DMS 273 (cell line): ENCODE results near the gene TMEM41B.
A peak's percentile ranks its signal among the peaks of the same experiment; 100 is the strongest.

Experiments
- DNase-seq: peaks from one replicate; lab custom pipeline; 2025; ENCODE audit not compliant: unreplicated experiment; lab: John Stamatoyannopoulos, UW

The TMEM41B gene

DNA sequence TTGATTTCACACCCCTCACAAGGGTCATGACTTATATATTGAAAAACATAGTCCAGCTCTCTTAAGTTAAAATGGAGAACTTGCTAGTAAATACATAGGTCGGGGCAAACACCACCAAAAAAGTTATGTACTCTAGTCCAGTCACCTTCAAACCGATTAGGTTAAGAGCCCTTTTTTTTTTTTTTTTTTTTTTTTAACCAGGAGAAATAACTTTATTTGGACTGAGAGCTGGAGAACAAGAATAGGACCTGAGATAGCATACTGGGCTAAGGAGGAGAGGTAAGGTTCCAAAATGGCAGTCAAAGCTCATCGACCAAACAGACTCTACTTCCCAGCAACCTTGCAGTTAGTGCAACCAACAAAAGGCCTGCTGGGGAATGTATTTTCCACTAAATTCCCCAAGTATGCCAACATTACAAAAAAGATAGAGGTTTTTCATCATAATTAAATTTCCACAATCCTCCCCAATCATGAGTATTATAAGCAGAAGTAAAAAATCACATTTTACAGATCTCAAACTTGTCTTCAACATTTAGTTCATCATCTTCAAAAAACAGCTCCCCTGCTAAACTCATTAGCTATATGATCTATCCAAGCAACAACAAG lies 3.8 kb downstream of the TMEM41B start:
- no peak for DNase-seq

DNA sequence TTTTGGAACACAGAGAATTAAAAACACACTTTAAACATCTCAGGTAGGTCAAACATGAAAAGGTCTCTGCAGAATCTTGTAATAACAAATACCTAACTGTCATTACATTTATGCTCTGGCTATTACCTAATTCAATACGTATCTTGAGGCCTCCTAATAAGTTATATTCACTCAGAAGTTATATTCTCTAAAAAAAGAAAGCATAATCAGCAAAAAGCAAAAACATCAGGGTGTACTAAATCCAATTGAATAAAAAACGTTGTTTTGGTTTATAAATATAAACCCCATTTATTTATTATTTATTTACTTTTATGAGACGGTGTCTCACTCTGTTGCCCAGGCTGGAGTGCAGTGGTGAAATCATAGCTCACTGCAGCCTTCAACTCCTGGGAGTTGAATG lies 10.2 kb downstream of the TMEM41B start:
- no peak for DNase-seq

DNA sequence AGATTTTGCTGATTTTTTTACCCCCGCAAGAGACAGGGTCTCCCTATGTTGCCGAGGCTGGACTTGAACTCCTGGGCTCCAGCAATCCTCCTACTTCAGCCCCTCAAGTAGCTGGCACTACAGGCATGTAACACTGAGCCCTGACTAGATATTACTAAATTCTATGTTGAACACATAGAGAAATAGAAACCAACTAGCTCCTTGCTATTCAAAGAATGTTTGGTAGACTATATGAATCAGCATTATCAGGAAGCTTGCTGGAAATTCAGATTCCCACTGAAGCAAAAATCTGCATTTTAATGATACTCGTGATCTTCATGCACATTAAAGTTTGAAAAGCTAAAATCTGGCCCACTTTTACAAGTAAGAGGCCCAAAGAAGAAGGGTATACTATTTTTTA lies 11.9 kb downstream of the TMEM41B start:
- DNase-seq, result no peak

- no peak for DNase-seq
Observed at GRCh38 chr11:9301720-9302119, 12.7 kb downstream of the TMEM41B start.

- DNase-seq, result no peak
Observed at GRCh38 chr11:9293646-9294045, 20.7 kb downstream of the TMEM41B start.

DNA sequence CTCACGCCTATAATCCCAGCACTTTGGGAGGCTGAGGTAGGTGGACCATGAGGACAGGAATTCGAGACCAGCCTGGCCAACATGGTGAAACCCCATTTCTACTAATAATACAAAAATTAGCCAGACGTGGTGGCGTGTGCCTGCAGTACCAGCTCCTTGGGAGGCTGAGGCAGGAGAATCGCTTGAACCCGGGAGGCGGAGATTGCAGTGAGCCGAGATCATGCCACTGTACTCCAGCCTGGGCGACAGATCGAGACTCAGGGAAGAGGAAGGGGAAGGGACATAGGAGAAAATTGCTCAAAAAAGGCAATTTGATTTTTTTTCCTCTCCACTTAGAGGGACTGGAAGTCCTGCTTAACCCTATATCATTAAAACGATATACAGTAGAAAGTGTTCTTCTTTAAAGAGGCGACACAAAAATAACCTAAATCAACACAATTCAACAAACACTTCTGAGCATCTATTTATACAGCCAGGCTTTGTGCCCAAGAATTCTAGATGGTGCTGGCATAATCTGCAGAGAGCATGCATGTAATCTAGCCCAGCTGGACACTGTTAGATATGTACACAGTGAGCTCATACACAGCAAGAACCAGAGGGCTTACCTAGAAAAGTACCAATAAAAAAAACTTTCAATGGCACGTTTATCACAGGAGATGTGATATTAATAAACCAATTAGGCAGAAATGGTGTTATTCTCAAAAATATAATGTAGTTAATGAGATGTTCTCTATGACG lies 28.4 kb downstream of the TMEM41B start:
- no peak for DNase-seq

GRCh38 chr11:9280655-9281301 lies 33.6 kb downstream of the TMEM41B start:
- peak; percentile 80 for DNase-seq

DNA sequence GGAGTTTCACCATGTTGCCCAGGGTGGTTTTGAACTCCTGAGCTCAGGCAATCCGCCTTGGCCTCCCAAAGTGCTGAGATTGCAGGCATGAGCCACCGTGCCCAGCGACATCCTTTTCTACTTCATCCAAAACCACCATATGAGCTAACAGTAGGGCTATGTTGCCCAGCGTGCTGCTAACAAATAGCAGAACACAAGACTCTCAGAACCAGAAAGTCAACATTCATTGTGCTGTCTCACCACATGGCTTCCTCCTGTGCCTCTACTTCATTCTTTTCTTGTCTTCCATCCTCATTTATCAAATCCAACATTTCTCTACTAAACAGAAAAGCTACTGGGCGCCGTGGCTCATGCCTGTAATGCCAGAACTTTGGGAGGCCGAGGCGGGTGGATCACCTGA lies 37.2 kb downstream of the TMEM41B start:
- DNase-seq, result no peak

DNA sequence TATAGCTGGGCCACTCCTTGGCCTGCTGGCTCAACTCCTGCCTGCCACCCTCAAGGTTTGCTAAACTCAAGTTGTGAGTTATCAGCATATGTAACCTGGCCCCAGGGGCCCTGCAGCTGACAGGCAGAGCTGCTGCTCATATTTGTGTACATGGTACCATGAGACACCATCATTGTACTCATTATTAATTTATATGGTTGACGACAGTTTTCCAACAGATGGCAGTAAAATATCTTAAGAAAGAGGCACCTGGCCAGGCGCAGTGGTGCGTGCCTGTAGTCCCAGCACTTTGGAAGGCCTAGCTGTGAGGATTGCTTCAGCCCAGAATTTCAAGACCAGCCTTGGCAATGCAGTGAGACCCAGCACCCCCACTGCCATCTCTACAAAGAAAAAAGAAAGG lies 37.8 kb downstream of the TMEM41B start:
- peak; percentile 50 for DNase-seq

GRCh38 chr11:9274499-9275258 lies 39.7 kb downstream of the TMEM41B start:
- DNase-seq, result no peak

DNA sequence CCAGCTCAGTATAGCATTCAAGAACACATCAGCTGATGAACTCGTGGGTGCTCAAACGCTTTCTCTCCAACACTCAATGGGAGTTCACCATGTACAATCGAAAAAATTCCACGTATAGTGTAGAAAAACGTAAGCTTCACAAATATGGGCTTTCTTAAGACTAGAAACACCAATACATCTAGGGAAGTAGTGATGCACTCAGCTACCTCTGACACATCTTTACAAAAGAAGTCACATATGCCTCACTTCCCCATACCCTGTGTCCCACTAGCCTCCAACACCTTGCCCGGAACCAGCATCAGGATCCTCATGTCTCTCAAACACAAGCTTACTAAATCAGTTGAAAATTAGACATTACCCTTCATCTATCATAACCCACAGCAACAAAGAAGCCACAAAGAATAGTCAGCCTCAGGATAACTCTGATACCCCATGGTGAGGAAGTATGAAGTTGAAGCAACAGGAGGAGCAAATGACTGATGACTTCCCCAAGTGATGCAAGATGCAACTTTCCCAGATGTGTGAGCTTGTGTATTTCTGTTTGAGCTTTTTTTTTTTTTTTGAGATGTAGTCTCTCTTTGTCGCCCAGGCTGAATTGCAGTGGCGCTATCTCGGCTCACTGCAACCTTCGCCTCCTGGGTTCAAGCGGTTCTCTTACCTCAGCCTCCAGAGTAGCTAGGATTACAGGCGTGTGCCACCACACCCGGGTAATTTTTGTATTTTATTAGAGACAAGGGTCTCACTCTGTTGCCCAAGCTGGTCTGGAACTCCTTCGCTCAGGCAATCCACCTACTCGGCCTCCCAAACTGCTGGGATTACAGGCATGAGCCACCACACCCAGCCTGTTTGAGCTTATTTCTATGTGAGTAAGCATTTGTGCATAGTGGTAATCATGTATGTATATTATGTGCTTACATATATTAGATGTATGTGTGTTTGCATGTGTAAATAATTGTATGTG lies 40.7 kb downstream of the TMEM41B start:
- no peak for DNase-seq

- DNase-seq, result no peak
Observed at GRCh38 chr11:9269492-9270013, 44.8 kb downstream of the TMEM41B start.

- DNase-seq, result no peak
Observed at GRCh38 chr11:9267680-9268079, 46.7 kb downstream of the TMEM41B start.

GRCh38 chr11:9266926-9267325 lies 47.5 kb downstream of the TMEM41B start:
- no peak for DNase-seq

GRCh38 chr11:9266132-9266736 lies 48.2 kb downstream of the TMEM41B start:
- no peak for DNase-seq

DNA sequence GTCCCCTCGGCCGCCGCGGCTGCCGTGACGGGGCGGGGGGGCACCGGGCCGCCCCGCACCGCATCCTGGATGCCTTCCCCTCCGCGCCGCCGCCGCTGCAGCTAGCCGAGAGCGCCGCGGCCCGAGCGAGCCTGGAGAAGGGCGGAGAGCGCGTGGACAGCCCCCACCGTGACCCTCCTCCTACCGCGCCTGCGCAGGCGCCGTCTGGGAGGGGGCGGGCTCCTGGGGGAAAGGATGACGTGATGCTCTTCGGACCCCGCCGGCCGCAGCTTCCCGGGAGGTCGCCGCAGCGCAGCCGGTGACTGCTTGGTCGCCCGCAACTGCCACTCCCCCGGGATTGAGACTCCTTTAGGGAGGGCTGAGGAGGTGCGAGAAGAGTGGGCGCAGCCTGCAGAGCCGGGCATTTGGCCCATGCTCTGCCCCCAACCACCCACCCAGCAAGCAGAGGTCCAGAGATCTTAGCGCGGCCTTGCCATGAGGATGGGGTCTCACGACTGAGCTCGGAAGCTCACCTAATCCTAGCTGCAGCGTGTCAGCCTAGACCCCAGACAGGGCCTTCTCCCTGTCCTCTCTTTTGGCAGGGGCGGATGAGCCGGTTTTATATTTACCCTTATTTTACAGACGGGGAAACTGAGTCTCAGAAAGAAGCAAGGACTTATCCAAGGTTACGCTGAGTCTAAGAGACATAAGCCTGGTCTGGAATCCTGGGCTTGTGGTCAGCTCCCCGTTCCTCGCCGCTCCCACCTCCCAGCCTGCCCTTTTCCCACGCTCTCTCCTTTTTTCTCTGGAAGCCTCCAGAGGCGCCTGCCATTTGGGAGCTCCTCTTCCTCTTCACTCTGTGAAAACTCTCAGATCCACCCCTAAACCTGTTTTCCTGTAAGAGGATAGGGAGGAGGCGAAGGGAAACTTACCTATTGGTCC lies 48.9 kb downstream of the TMEM41B start, which contains the start of gene DENND5A:
Gene DENND5A (minus strand): TSS at position 140 of the 921 bp plus-strand sequence. CDS start 281 bp downstream, outside the sequence.
- peak; percentile 87 for DNase-seq

DNA sequence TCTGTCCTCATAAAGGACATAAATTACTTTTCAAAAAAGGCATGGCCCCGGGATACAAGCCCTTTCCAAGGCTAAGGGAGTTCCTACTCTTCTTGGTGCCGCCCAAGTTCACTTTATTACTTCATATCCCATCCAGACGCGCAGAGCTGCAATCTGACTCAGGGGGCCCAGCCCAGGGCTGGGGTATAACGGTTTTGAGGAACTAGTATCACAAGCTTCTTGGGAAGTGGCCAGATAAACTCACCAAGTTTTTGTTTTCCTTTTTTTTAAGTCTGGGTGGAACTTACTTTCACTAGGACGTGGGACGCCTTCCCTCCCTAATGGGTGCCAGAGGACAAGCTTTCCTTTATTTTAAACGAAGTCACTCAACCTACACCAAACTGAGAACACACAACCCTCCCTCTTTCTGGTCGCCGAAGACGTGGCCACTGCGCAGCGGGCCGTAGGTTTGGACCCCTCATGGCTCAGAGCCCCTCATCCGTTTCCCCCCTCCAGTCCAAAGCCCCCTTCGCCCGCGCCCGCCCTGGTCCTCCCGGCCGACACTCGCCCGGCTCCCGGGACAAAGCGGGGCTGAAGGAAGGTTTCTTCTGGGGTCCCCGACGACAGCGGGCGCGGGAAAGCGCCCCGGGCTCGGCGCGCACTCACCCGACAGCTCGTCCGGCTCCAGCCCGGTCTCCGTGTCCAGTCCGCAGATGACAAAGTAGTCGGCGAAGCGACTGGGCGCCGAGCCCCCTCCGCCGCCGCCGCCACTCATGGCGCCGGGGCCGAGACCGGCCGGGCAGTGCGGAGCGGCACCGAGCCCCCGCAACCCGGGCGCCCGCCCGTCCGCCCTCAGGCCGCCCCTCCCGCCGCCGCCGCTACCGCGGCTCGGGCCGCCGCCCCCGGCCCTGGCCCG lies 49.8 kb downstream of the TMEM41B start:
- peak; percentile 59 for DNase-seq
